HG03066 (cell line): Measurements from ENCODE around the gene CYGB.
"Not testable (repeated sequence)": the region's sequence is repeated elsewhere in the genome, so short reads cannot be mapped to it uniquely, and the experiment has no call there.

Experiments
- ATAC-seq: cut with Tn5 transposase; IDR thresholded peaks from one replicate; pipeline ENCODE4 v1.9.1; 2021; ENCODE audit warnings: low read depth; ENCODE audit not compliant: unreplicated experiment

The CYGB gene

DNA sequence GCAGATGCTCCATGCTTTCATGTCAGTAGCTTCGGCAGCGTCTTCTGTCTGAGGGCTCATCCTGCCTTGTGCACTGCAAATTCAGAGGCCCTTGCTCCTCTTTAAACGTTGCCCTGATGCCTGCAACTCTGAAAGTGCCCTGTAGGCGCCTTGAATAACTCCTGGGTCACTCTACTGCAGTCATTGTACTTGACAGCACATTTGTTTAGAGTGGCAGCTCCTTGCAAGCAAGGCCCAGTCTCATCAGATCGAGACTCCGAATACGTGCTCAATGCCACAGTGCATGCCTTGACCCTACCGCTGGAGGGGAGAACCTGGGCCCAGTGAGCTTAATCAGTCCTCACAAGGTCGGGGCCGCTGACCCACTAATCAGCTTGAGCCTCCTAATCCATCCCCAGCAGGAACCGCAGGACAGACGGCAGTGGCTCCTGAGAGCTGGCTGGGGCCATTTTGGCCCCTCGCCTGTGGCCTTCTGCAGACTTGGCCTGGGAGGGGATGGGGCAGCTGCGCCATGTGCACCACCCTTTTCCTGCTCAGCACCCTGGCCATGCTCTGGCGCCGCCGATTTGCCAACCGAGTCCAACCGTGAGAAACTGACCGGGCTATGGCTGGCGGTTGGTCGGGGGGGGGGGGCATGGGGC lies 2.2 kb upstream of the CYGB start, which contains the start of gene PRCD:
TSS of gene PRCD (plus strand) at position 414 of the 641 bp plus-strand sequence. CDS start at position 512, 98 bp downstream.
- no peak for ATAC-seq

DNA sequence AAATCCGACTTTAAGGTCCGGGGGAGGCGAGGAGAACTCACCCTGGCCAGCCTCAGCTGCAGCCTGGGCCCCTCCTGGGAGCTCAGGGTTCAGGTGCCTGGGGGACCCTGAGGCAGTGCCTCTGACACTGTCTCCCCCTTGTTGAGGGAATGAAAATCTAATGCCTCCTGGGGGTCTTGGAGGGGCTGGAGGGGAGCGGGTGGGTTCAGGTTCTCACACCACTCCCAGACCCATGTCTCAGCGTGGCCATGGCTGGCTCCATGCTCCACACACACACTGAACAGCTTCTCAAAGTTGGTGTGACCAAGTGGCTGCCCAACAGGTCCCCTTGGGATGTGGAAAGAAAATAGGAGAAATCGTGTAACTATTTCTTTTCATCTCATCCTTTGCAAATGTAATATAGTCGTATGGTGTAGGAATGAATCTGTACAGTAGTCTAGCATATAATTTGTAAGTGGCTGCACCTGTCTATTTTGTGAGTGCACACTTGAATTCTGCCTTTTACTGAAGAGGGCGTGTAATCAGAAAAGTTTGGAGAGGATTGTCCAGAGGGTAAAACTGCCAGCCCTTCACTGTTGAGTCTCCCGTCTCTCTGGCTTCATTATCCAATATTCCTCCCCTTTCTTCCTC lies 1.5 kb upstream of the CYGB start:
- ATAC-seq = no peak

DNA sequence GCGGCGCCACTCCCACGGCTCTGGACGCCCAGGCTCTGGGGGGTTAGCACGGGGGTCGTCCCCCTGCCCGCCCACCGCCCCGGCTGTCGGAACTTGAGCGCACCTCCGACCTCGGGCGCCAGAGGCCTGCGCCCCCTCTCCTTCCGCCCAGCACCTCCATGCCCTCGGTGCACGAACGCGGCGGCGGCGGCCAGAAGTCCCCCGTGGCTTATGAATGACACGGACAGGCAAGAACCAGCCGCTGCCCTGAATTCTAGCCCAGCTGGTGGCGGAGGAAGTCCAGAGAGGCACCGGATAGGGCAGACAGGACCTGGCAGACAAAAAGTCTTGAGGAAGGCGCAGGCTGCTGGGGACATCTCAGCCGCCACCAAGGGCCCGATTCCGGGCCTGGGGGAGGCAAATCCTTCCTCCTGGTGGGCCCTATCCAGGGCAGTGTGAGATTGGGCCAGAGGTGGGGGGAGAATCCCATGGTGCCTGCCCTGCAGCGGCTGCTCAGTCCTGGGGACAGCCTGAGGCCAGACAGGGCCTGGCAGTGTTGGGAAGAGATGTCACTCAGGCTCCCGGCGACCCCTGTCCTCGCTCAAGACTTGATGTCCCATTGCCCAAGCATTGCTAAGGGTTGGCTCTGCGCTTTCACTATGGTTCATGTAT lies 897 bp upstream of the CYGB start:
- ATAC-seq = no peak

DNA sequence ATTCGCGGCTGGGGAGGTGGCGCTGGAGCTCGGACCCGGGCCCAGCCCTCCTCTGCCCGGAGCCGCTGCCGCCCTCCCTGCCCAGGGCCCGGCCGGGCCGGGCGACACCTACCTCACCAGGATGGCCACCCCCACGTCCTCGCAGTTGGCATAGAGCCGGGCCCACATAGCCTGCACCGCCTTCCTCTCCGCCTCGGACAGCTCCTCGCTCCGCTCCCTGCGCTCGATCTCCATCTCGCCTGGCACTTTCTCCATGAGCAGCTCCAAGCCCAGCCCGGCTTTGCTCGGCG lies 276 bp downstream of the CYGB start:
- no peak for ATAC-seq

DNA sequence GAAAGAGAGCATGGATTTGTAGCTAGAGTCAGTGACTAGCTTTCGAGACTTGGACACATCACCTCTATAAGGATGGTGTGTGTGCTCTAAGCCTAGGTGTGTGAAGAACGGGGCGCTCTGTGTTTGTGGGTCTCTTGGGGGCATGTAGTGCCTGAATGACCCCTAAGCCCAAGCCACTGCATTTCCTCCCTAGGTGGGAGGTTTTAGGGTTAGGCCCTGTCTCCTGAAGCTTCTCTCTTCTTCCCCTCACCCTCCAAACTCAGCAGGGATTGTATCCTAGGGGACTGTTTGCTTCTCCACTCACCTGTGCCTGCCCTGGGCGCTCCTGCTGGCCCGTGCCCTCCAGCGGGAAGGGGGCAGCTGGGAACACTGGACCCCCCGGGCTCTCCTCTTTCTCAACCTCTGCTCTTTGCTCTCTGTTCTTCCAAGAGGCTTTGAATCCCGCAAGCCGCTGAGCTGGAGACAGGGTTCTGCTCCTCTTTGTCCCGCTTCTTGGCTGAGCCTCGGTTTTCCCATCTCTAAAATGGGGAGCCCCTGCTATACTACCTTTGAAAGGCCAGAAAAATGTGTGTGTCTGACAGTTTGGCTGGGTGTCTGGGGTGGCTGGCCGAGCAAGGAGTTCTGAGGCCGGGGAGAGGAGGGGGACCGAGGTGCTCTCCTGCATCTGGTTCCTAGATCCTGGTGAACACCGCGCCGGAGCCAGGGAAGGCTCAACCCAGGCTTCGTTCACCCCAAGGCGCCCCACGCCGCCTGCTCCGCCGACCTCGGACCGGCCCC lies 810 bp downstream of the CYGB start:
- ATAC-seq = no peak

DNA sequence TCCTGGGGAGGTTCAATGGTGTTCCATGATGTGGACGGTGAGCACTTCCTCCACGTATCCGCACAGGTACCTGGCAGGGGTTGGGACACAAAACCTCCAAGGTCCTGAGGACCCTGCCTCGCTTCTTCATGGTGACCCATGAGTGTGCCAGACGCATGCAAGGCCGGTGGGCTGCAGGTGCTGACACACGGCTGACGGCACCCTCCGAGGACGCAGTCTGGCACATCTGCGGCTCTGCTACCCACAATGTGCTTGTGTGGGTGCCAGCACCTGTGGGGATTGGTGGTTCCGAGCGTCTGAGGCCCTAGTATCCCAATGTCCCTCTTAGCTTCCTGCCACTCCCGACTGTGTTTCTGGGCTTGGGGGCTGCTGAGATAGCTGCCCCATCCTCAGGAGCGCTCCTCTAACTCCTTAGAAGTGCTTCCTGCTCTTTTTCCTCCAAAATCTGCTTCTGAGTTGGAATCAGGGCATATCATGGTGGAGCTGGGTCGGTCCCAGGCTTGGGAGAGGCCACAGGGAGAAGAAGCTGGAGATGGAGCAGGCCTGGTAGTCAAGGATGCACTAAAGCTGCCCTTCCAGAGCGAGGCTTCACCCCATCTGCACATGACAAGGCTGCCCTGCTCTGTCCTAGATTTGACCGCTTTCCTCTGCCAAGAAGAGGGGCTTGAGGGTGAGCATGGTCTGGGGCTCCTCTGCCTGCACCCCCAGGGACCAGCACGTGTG lies 1.6 kb downstream of the CYGB start:
- ATAC-seq = no peak

DNA sequence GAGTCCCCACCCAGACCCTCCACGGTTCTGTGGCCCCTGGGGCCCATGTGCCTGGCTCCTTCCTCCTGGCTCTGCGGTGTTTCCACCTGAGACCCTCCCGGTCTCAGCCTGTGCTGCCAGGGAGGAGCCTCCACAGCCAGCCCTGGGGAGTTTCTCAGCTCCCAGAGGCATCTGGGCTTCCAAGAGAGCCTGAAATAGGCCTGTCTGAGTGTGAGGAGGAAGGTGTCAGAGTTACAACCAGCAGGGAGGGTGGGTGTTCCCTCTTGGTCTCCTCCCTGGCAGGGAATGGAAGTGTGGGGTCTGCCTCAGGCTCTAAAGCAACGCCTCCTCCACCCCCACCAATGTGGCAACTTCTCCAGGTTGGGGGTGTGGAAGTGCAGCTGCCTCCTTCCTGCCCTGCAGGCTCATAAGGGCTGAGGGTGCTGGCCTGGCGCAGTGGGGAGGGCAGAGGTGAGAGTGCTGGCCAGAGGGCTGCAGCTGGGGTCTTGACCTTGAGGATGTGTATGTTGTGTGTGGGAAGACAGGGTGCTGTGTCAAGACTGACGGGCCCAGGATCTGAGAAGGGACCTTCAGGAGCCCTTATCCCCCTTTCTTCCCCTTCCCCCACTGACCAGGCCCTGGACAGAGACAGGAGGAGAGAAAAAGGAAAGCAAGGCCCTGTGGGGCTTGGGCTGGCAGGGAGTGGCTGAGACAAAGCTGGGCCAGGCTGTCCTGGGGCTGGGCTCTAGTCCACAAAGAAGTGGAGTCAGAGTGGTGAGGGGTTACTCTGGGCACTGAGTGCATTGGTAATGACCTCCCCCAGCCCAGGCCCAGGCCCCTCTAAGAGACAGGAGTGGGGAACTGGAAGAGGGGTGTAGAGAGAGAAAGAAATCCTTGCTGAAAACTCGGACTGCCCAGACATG lies 2.4 kb downstream of the CYGB start:
- no peak for ATAC-seq

DNA sequence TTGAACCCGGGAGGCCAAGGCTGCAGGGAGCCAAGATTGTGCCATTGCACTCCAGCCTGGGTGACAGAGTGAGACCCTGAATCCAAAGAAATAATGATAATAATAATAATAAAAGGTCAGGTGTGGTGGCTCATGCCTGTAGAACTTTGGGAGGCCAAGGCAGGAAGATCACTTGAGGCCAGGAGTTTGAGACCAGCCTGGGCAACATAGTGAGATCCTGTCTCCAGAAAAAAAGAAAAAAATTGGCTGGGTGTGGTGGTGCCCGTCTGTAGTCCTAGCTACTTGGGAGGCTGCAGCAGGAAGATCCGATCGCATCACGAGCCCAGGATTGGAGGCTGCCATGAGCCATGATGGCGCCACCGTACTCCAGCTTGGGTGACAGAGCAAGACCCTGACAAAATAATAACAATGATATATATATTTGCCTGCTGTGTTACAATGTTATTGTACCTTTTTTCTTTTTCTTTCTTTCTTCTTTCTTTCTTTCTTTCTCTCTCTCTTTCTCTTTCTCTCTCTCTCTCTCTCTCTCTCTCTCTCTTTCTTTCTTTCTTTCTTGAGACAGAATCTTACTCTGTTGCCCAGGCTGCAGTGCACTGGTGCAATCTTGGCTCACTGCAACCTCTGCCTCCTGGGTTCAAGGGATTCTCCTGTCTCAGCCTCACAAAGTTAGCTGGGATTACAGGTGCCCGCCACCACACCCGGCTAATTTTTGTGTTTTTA lies 3.7 kb downstream of the CYGB start:
- ATAC-seq = not testable (repeated sequence)

DNA sequence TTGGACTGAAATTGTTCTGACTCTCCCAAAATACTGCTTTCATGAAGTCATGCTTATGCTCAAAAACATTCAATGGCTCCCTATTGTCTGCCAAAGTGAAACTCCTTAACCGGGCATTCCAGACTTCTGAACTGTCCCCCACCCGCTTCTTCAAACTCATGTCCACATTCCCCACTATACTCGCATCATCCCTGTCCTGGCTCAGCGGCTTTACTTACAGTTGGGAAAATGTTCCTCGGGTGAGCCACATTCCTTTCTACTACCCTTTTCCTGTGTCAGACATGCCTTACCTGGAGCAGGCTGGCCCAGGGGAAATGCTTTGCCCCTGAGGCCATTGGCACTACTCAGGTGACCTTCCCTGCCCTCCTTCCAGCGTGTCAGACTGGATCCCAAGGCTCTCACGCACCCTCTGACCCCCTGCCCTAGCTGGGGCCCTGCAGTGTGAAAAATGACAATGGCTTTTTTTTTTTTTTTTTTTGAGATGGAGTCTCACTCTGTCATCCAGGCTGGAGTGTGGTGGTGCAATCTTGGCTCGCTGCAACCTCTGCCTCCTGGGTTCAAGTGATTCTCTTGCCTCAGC lies 5.3 kb downstream of the CYGB start:
- ATAC-seq = no peak

DNA sequence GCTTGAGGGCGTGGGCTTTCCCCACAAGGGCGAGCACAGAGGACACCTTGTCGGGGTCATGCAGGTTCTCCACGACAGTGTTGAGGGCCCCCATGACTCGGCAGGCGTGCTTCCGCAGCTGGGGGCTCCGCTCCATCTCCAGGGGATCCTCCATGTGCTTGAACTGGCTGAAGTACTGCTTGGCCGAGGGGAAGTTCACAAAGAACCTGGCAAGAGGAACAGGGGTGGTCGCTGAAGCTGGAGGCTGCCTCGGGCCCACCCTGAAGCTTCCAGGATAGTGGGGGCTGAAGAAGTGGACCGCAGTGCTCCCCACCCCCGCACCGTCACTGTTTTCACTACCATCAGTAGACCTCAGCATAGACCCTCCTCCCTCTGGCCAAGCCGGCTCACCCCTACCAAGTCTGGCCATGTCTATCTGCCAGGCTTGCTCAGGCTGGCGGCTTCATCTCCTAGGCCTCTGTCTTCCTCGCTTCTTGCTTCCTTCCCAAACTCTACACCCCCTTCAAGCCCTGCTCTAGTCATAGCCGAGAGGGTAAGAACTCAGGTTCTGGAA lies 5.9 kb downstream of the CYGB start:
- ATAC-seq = no peak

DNA sequence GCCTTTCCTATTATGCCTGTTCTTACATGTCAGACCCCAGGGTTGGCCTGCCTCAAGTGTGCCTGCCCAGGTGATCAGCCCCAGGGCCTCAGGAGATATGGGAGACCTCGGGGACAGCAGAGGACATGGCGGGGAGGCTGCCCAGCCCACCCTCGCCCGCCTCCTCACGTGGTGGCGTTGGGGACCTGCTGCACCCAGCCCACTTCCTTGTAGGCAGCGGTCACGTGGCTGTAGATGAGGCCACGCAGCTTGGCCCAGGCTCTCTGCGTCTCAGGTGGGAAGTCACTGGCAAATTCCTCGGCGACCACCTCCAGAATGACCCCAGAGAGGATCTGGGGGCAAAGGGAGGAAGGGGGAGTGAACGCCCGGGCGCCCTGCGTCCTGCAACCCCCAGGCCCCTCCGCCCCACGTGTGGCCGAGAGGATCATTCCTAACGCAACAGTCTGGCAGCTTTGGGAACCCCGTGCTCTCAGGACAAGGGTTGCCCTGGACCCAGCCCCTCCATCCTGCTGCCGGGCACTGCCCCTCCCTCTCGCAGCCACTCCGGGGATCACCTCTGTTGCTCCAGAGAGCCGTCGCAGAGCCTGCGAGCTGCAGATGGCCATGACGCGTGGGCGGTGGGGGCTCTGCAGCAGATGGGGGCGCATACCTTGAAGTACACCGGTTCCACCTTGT lies 6.6 kb downstream of the CYGB start:
- no peak for ATAC-seq

DNA sequence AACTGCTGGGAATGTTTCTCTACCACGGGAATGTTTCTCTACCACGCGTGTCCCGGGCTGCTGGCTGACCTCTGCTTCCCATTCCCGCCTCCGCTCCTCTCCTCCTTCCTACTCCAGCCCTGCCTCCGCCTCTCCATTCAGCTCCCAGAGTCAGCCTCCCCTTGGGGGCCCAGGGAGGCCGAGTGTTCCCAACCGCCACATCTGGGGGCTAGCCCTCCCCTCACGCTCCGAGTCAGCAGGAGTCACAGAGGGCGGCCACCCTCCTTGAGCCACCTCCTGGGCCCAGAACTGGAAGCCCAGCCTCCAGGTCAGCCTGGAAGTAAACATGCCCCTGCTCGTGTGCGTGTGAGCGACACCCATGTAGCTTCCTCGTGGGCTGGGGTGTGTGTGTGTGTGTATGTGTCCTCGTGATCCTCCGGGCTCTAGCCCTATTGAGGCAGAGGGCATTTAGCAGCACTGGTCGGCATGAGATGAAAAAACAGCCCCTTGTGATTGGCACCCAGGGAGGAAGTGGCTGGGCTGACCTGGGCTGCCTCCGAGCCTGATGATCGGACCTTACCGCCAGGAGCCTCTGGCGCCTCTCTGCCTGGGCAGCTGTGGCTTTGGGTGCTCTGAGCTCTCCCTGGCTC lies 7.3 kb downstream of the CYGB start:
- no peak for ATAC-seq

DNA sequence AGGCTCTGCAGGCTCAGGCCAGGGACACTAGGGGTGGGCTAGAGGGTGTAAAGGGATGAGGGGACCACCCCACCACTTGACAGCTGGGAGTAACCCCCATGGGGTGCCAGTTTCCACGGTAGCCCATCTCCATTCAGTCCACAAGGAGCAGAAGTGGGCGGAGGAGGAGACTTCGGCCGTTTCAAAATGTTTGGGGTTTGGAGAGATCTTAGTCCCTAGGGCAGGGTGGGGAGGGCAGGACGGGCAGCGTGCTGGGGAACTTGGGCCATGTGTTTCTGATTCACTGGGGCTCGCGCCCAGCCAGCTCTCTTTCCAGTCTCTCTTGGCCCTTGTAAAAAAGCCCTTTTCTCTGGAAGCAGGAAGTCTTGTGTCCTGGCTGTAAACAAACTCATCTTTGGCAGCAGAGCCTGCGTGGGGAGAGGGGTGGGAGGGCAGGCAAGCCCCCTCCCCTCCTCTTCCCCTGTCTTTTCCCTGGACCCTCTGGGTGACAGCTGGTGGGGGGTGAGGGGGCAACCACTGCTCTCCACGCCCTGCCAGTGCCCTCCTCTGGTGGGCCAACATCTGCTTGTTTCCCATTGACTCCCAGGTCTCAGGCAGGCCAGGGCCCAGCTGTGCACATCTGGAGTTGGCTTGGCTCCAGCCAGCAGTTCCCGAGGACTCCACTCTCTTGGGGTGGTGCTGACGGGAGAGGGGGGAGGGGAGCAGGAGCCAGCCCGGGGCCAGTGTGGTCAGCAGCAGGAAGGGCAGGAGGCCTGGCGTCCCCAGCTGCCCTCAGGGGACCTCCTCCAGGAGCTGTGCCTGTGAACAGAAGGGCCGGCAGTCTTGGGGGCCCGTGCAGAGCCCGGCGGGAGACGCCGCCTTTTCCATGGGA lies 8.1 kb downstream of the CYGB start:
- no peak for ATAC-seq

DNA sequence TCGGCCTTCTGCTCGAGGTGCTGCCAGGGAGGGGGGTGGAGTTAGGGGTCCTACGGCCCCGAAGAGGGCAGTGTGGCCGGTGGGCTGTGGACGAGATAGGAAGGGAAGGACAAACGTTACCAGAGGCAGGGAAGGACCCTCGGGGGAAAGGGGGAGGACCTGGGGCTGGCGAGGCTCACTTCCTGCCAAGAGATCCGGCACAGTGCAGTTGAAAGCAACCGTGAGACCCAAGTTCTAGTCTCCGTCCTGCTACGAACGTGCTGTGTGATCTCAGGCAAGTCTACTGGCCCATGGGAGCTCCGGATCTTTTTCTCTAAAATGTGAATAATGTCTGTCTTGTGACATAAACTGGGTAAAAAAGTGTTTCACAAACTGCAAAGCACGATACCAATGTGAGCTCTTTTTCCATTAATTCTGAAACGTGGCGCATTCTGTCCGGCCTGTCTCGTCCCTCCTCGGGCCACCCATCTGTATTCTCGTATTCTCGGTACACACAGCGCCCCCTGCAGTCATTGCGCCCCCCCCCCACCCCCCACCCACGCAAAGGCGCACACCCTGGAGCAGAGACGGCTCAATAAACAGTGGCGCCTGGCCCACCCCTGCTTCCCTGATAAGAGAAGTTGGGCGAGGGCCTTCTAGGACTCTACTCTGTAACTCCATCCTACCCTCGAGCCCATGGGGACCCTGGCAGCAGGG lies 8.8 kb downstream of the CYGB start:
- no peak for ATAC-seq

DNA sequence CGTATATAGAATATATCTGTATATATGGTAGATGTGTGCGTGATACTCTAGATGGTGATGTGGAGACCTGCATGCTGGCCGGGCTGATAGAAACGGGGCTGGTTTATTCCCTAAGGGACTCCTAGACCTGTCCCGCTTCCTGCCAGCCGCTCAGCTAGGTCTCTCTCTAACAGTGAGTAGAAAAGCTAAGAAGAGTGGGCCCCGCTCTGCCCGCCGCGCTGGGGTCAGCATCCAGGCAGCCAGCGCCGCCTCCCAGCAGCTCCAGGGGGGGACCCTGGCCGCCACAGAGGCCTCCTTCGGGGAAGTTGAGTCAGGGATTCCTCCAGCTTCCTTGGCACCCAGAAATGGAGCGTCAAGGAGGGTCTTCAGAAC lies 9.4 kb downstream of the CYGB start:
- peak; percentile 19 for ATAC-seq
